Stomach (tissue), 9 donors: ENCODE results near the gene NCAM1. TPM values are rescaled to one million over a fixed set of nuclear protein-coding genes. Genes with fewer than 3 reads are reported as not detected.

Source experiments
- DNase-seq, 2 donors: peaks; one replicate each; pipeline versions ENCODE4 v3.0.0 to v3.0.0-alpha.2; 2013 to 2019
- H3K27ac ChIP-seq, 5 donors: fragments of 200-600 bp in 4 of 5; sonication (generic) in 4 of 5; one replicate each; pipeline ENCODE4 v1.5.1; 2013 to 2019; ENCODE audit warnings: mild to moderate bottlenecking in 1 of 5, moderate library complexity in 1 of 5
- H3K27me3 ChIP-seq, 3 donors: fragments of 200-600 bp; sonication (generic); one replicate each; pipeline ENCODE4 v1.5.1; 2017 to 2019; ENCODE audit warnings: mixed run types in 1 of 3
- H3K36me3 ChIP-seq, 4 donors: fragments of 200-600 bp; sonication (generic); 1 replicate in 3 of 4; 2 replicates in 1 of 4; pipeline ENCODE4 v1.5.1; 2016 to 2019
- H3K4me1 ChIP-seq, 4 donors: fragments of 200-600 bp; sonication (generic); one replicate each; pipeline ENCODE4 v1.5.1; 2016 to 2019
- H3K4me3 ChIP-seq, 4 donors: fragments of 200-600 bp; sonication (generic) in 3 of 4; one replicate each; pipeline ENCODE4 v1.5.1; 2016 to 2019; ENCODE audit warnings: mild to moderate bottlenecking in 1 of 4
- H3K9me3 ChIP-seq, 4 donors: fragments of 200-600 bp; sonication (generic); one replicate each; pipeline ENCODE4 v1.5.1; 2016 to 2019
- CTCF ChIP-seq, 7 experiments: fragments of 450-650 bp in 4 of 7; fragments of 200-600 bp in 3 of 7; sonication (generic) in 3 of 7; IDR thresholded peaks; one replicate each; pipeline ENCODE4 v1.5.1; 2016 to 2019; ENCODE audit warnings: antibody characterized with exemption in 7 of 7, control low read depth in 2 of 7, mild to moderate bottlenecking in 1 of 7
- EP300 ChIP-seq: sonication (generic); formaldehyde crosslinking; IDR thresholded peaks from one replicate; pipeline ENCODE4 v1.6.1; 2017; ENCODE audit warnings: antibody characterized with exemption
- POLR2A ChIP-seq, 4 donors: fragments of 450-650 bp; IDR thresholded peaks; one replicate each; pipeline ENCODE4 v1.6.1; 2016; ENCODE audit warnings: antibody characterized with exemption in 4 of 4, control low read depth in 2 of 4, mild to moderate bottlenecking in 1 of 4, moderate library complexity in 1 of 4
- POLR2AphosphoS5 ChIP-seq, 3 donors: sonication (generic); formaldehyde crosslinking; IDR thresholded peaks; one replicate each; pipeline ENCODE4 v1.6.1; 2016; ENCODE audit warnings: antibody characterized with exemption in 3 of 3
- WGBS, 5 donors: extraction: QIAGEN DNeasy Blood & Tissue Kit in 3 of 5; methylation state at CpG; one replicate each; pipeline versions ENCODE4 v1.1.5 to v1.1.7; 2013 to 2018; 5-methylcytosine and 5-hydroxymethylcytosine counted together
- intact Hi-C: fragments of 100-400 bp; cut with DNase I; formaldehyde crosslinking; loops from one replicate; pipeline ENCODE4 v1.15.1; 2023; ENCODE audit warnings: low total_unique reads
- polyA plus RNA-seq, 3 donors: library from polyadenylated mRNA; stranded (reverse); fragments of 200-250 nt; gene quantifications; one replicate each; pipeline ENCODE4 v1.2.3, GENCODE V29; 2013
- small RNA-seq, 4 donors: library from RNA; depleted of rRNA; stranded (forward); fragments of <200 nt; gene quantifications; one replicate each; pipeline ENCODE3, GENCODE V24; 2016
- total RNA-seq, 5 donors: library from RNA; depleted of rRNA; stranded (reverse); fragments of >200 nt; gene quantifications; one replicate each; pipeline versions ENCODE4 v1.1.0 to v1.2.3, GENCODE V29; 2014 to 2016
- donor health status: healthy with polysubstance abuse.
- donor health status: Bipolar disorder and iron deficiency.
- donor health status: healthy.

The NCAM1 gene
- total and polyA plus RNA-seq, 8 donors: 5.7 to 84.8 (median 28.9) TPM

- no peak for DNase-seq
- Histone ChIP-seq H3K4me3 (no peak overlapping the region), H3K4me1 (no peaks in the 10 kb centered on the region), H3K27me3 (no peaks in the 10 kb centered on the region), H3K9me3 (no peaks in the 10 kb centered on the region), H3K36me3 (peaks cover 12 to 73% (median 72%) of the 10 kb centered on the region in 4 donors), H3K27ac (no peak overlapping the region)
- intact Hi-C loops: no loop called here
- WGBS, 5 donors: 92 to 97% (median 93%) methylated on average over 5 of the region's 5 CpGs
- TF ChIP-seq POLR2AphosphoS5 (IDR thresholded peaks at IDR 0.05) (no peak), POLR2A (IDR thresholded peaks at IDR 0.05) (no peak), CTCF (IDR thresholded peaks at IDR 0.05) (no peak), EP300 (no peak)
Measured at GRCh38 chr11:113324250-113324649, 363.0 kb downstream of the NCAM1 start.

Small RNAs within 50 kb of the gene (small RNA-seq; reads per million reads assigned to genes)
- 0 reads per million in 4 donors for gene RNU7-187P
